GM12878 (cell line): ENCODE data around the gene PMPCA. TPM values are rescaled to one million over a fixed set of nuclear protein-coding genes. Genes with fewer than 3 reads are reported as not detected.

Experiments
- ATAC-seq: fragments of 200-7000 bp; cut with Tn5 transposase; 3 replicates; pipeline ENCODE4 v1.9.1; 2020; ENCODE audit warnings: mild to moderate bottlenecking, moderate library complexity
- BruUV-seq: library from RNA; stranded (reverse); fragments of 400-500 nt; replicated peaks from 2 replicates; lab custom pipeline; 2021; lab: Mats Ljungman, UMichigan
- CTCF ChIA-PET: fragments of 300-600 bp; sonication (Branson Sonifier 250); formaldehyde crosslinking; extraction: SDS; loops from one replicate; lab custom pipeline; 2021; ENCODE audit warnings: inconsistent platforms; lab: Yijun Ruan, JAX
- POLR2A ChIA-PET: fragments of 350-600 bp; formaldehyde crosslinking; extraction: SDS; loops from one replicate; lab custom pipeline; 2021; ENCODE audit warnings: inconsistent platforms; lab: Charles Lee
- RAD21 ChIA-PET: fragments of 300-600 bp; sonication (Branson Sonifier 250); formaldehyde crosslinking; loops from one replicate; lab custom pipeline; 2023; ENCODE audit warnings: antibody characterized with exemption; ENCODE audit not compliant: unreplicated experiment; lab: Charles Lee
- SMC1A ChIA-PET: fragments of 300-600 bp; sonication (Branson Sonifier 250); formaldehyde crosslinking; loops from one replicate; lab custom pipeline; 2023; ENCODE audit not compliant: unreplicated experiment, uncharacterized antibody; lab: Charles Lee
- DNase-seq: peaks from one replicate; pipeline ENCODE4 v3.0.0-alpha.2; 2011; ENCODE audit warnings: low read depth, low spot score
- FAIRE-seq: peaks from 3 replicates; lab custom pipeline; 2011; peaks lifted over from hg19 to GRCh38; lab: Jason Lieb, UNC
- H2AFZ ChIP-seq: 2 replicates; pipeline ENCODE4 v1.6.0; 2011; ENCODE audit warnings: low read depth, low read length, control low read depth; ENCODE audit not compliant: control insufficient read depth
- H3K27ac ChIP-seq: 2 replicates; pipeline ENCODE4 v1.5.1; 2011; ENCODE audit warnings: control low read depth; ENCODE audit not compliant: control insufficient read depth, insufficient read depth
- H3K27me3 ChIP-seq, 2 experiments: replicated peaks in 1 of 2; 2 replicates each; pipeline versions ENCODE4 v1.6.0 to v1.6.1; 2011; ENCODE audit warnings: low read length in 1 of 2; ENCODE audit not compliant: control insufficient read depth in 2 of 2, insufficient read depth in 2 of 2
- H3K36me3 ChIP-seq, 2 experiments: 2 replicates each; pipeline ENCODE4 v1.5.1; 2011; ENCODE audit warnings: low read length in 1 of 2; ENCODE audit not compliant: control insufficient read depth in 2 of 2, insufficient read depth in 2 of 2
- H3K4me1 ChIP-seq: 2 replicates; pipeline ENCODE4 v1.6.1; 2011; ENCODE audit warnings: mild to moderate bottlenecking, low read length, moderate library complexity, mixed read lengths; ENCODE audit not compliant: control insufficient read depth, insufficient read depth
- H3K4me2 ChIP-seq: 2 replicates; pipeline ENCODE4 v1.6.0; 2011; ENCODE audit warnings: control low read depth; ENCODE audit not compliant: control insufficient read depth, insufficient read depth
- H3K4me3 ChIP-seq: fragments of 200-600 bp; sonication (generic); 2 replicates; pipeline ENCODE4 v1.5.1; 2016
- H3K79me2 ChIP-seq: 2 replicates; pipeline ENCODE4 v1.6.0; 2011; ENCODE audit warnings: low read length; ENCODE audit not compliant: control insufficient read depth, insufficient read depth
- H3K9ac ChIP-seq: 2 replicates; pipeline ENCODE4 v1.8.0; 2011; ENCODE audit warnings: low read length, control low read depth, mixed read lengths; ENCODE audit not compliant: control insufficient read depth, insufficient read depth
- H3K9me3 ChIP-seq: replicated peaks from 3 replicates; pipeline ENCODE4 v1.5.1; 2011; ENCODE audit warnings: mild to moderate bottlenecking, low read length; ENCODE audit not compliant: control insufficient read depth, insufficient read depth
- H4K20me1 ChIP-seq: 2 replicates; pipeline ENCODE4 v1.6.0; 2011; ENCODE audit not compliant: control insufficient read depth, insufficient read depth
- EZH2 ChIP-seq: IDR thresholded peaks from 2 replicates; pipeline ENCODE4 v1.6.1; 2012; ENCODE audit warnings: low read depth, mild to moderate bottlenecking, control low read depth, inconsistent platforms, low read length, borderline replicate concordance; ENCODE audit not compliant: control insufficient read depth
- HDAC2 ChIP-seq: fragments of 200-600 bp; sonication (generic); IDR thresholded peaks from 2 replicates; pipeline ENCODE4 v1.6.1; 2017
- POLR2A ChIP-seq: IDR thresholded peaks from 2 replicates; pipeline ENCODE4 v1.6.1; 2011; ENCODE audit warnings: low read depth, mild to moderate bottlenecking, low read length
- POLR2AphosphoS2 ChIP-seq: IDR thresholded peaks from 2 replicates; pipeline ENCODE4 v1.6.1; 2011; ENCODE audit warnings: low read depth, mild to moderate bottlenecking, low read length, improper control_type of control experiment, moderate library complexity
- POLR2AphosphoS5 ChIP-seq: IDR thresholded peaks from 2 replicates; pipeline ENCODE4 v1.6.1; 2011; ENCODE audit warnings: mild to moderate bottlenecking, low read length, inconsistent platforms
- REST ChIP-seq: IDR thresholded peaks from 2 replicates; pipeline ENCODE4 v1.6.1; 2012; ENCODE audit warnings: mild to moderate bottlenecking, low read depth, low read length
- SP1 ChIP-seq: IDR thresholded peaks from one replicate; pipeline ENCODE4 v1.6.1; 2011; ENCODE audit warnings: low read depth, low read length
- YBX1 ChIP-seq: fragments of 450-650 bp; IDR thresholded peaks from 2 replicates; pipeline ENCODE4 v1.6.1; 2016; ENCODE audit warnings: antibody characterized with exemption
- WGBS: methylation state at CpG from one replicate; pipeline ENCODE4 v1.1.6; 2016; ENCODE audit warnings: low lambda C conversion rate; ENCODE audit not compliant: insufficient replicate concordance, insufficient coverage; ENCODE audit errors: missing lambda C conversion rate; 5-methylcytosine and 5-hydroxymethylcytosine counted together
- in situ Hi-C: fragments of 300-500 bp; cut with MboI; formaldehyde crosslinking; loops from 9 replicates; pipeline ENCODE4 v1.14.3; 2018; ENCODE audit warnings: mixed read lengths
- intact Hi-C: fragments of 100-400 bp; cut with micrococcal nuclease; formaldehyde crosslinking; loops from one replicate; pipeline ENCODE4 v1.14.2; 2022; ENCODE audit not compliant: unreplicated experiment
- polyA plus RNA-seq, 11 experiments: library from polyadenylated mRNA; depleted of rRNA in 4 of 11; unstranded in 6 of 11; stranded (reverse) in 5 of 11; fragments of >200 nt; fragmentation: Nextera tagmentation in 4 of 11; fragmentation: Illumina TruSeq in 1 of 11; extraction: Ambion mirVana in 4 of 11; extraction: Trizol in 1 of 11; gene quantifications; 1 replicate in 1 of 11; 2 replicates in 10 of 11; pipeline versions ENCODE4 v1.2.1 to v1.2.3, GENCODE V29; 2011 to 2016; ENCODE audit warnings: inconsistent platforms in 2 of 11, missing spikeins in 2 of 11, low read depth in 1 of 11
- total RNA-seq, 4 experiments: library from RNA; depleted of rRNA in 3 of 4; stranded (reverse); fragments of >200 nt in 3 of 4; fragmentation: Illumina TruSeq in 1 of 4; extraction: Trizol in 1 of 4; gene quantifications; 2 replicates each; pipeline versions ENCODE4 v1.2.1 to v1.2.3, GENCODE V29; 2013 to 2021

The PMPCA gene
- total and polyA plus RNA-seq, 10 of the 15 experiments (the other 5 are each of a cell fraction or from before 2014, with no cell fraction given): 8.1 to 137 (median 75.7) TPM

GRCh38 chr9:136375096-136375495 is 35.4 kb upstream of the PMPCA start (continued):
- no peak for TF ChIP-seq REST
- TF ChIP-seq HDAC2: no peak
- TF ChIP-seq SP1: no peak
- TF ChIP-seq POLR2AphosphoS5: no peak
- no peak for TF ChIP-seq YBX1

GRCh38 chr9:136376457-136376856 is 34.0 kb upstream of the PMPCA start:
- no peaks in the 10 kb centered on the region for H3K27me3 ChIP-seq
- ATAC-seq (no peak), DNase-seq (no peak), FAIRE-seq (no peak)
- ChIA-PET SMC1A (no interaction called here), CTCF (no interaction called here), RAD21 (no interaction called here), POLR2A (no interaction called here)
- H3K9me3 ChIP-seq: no peaks in the 10 kb centered on the region
- intact Hi-C loops (no loop called here), in situ Hi-C loops (no loop called here)
- no peak overlapping the region for H2AFZ ChIP-seq
- TF ChIP-seq POLR2AphosphoS2 (0 out of 2 replicates have a peak, but pooled peaks have one; percentile 26), POLR2A (peak; percentile 55), EZH2 (no peak)
- no TSS peak for BruUV-seq
- H3K4me3 ChIP-seq: no peak overlapping the region
- H3K4me2 ChIP-seq: no peak overlapping the region
- H3K79me2 ChIP-seq: no peaks in the 10 kb centered on the region
- H4K20me1 ChIP-seq: no peaks in the 10 kb centered on the region
- 0 out of 2 replicates have a peak, but pooled peaks cover 4% of the 10 kb centered on the region for H3K4me1 ChIP-seq
- peaks cover 0 to 17% of the 10 kb centered on the region in 2 experiments; a peak in 3 of 4 replicates for H3K36me3 ChIP-seq
- 61% methylated on average over 8 of the region's 8 CpGs for WGBS
- no peak overlapping the region for H3K9ac ChIP-seq
- H3K27ac ChIP-seq: no peak overlapping the region
